Inferior parietal cortex (tissue), 1 donor: Measurements from ENCODE around the gene ZNF768.
A peak's percentile ranks its signal among the peaks of the same experiment; 100 is the strongest.
"Not testable (repeated sequence)": the region's sequence is repeated elsewhere in the genome, so short reads cannot be mapped to it uniquely, and the experiment has no call there.

Experiments used
- DNase-seq: peaks from one replicate; pipeline ENCODE4 v3.0.0-alpha.2; 2016; ENCODE audit errors: extremely low spot score

ZNF768 gene

GRCh38 chr16:30533146-30533522 is 6.8 kb upstream of the ZNF768 start:
- no peak for DNase-seq

GRCh38 chr16:30532285-30533145 is 6.1 kb upstream of the ZNF768 start:
- no peak for DNase-seq

- no peak for DNase-seq
These were observed 4.0 kb upstream of the ZNF768 start for GRCh38 chr16:30530163-30531037.

GRCh38 chr16:30528799-30529457 is 2.6 kb upstream of the ZNF768 start:
- DNase-seq: no peak

- peak; percentile 26 for DNase-seq
These were observed 1.3 kb upstream of the ZNF768 start for GRCh38 chr16:30527635-30528178.

GRCh38 chr16:30526823-30527634 is 663 bp upstream of the ZNF768 start:
- peak; percentile 96 for DNase-seq

- no peak for DNase-seq
These were observed 576 bp downstream of the ZNF768 start for GRCh38 chr16:30525844-30526136.

GRCh38 chr16:30524575-30525568 is 1.5 kb downstream of the ZNF768 start:
- no peak for DNase-seq

- no peak for DNase-seq
These were observed 2.4 kb downstream of the ZNF768 start for GRCh38 chr16:30523768-30524574.

GRCh38 chr16:30522702-30523463 is 3.5 kb downstream of the ZNF768 start:
- DNase-seq: not testable (repeated sequence)

- no peak for DNase-seq
These were observed 4.3 kb downstream of the ZNF768 start for GRCh38 chr16:30521873-30522641.

GRCh38 chr16:30521476-30521872 is 4.9 kb downstream of the ZNF768 start:
- DNase-seq: no peak

- no peak for DNase-seq
These were observed 7.0 kb downstream of the ZNF768 start for GRCh38 chr16:30519120-30520049.

GRCh38 chr16:30518552-30518951 is 7.8 kb downstream of the ZNF768 start:
- DNase-seq: no peak

- DNase-seq: no peak
These were observed 11.1 kb downstream of the ZNF768 start for GRCh38 chr16:30515275-30515674.

- no peak for DNase-seq
These were observed 14.9 kb downstream of the ZNF768 start for GRCh38 chr16:30511509-30511908.
